ENCODE data around the gene MAN2A2. TPM values are rescaled to one million over a fixed set of nuclear protein-coding genes. Genes with fewer than 3 reads are reported as not detected.

The MAN2A2 gene
- total and polyA plus RNA-seq, 8 donors = 2.9 to 286 (median 46.7) TPM

- intact Hi-C loops (cut with DNase I; ENCODE audit: low total_unique reads) = no loop called here
- Histone ChIP-seq H3K4me3 (no peak overlapping the region), H3K27ac (peak overlapping the region; percentile 45 to 98 (median 93)), H3K36me3 (no peaks in the 10 kb centered on the region), H3K27me3 (no peaks in the 10 kb centered on the region), H3K4me1 (peaks cover 38 to 46% (median 45%) of the 10 kb centered on the region in 4 donors), H3K9me3 (no peaks in the 10 kb centered on the region)
- no peak for DNase-seq
- TF ChIP-seq EP300 (IDR thresholded peaks at IDR 0.05) (no peak), POLR2A (IDR thresholded peaks at IDR 0.05) (no peak), CTCF (IDR thresholded peaks at IDR 0.05) (no peak), POLR2AphosphoS5 (IDR thresholded peaks at IDR 0.05) (no peak)
Observed at GRCh38 chr15:90869140-90869541, 34.0 kb upstream of the MAN2A2 start.

GRCh38 chr15:90869601-90870353 lies 33.3 kb upstream of the MAN2A2 start:
- H3K36me3 ChIP-seq = no peaks in the 10 kb centered on the region
- H3K27ac ChIP-seq = peak overlapping the region; percentile 45 to 98 (median 93)
- intact Hi-C loops (cut with DNase I; ENCODE audit: low total_unique reads) = no loop called here
- DNase-seq = peak in 1 of 2 donors; percentile 83
- TF ChIP-seq POLR2A (IDR thresholded peaks at IDR 0.05) (no peak), POLR2AphosphoS5 (IDR thresholded peaks at IDR 0.05) (peak in 2 of 3 donors; percentile 53 to 85), EP300 (IDR thresholded peaks at IDR 0.05) (no peak), CTCF (IDR thresholded peaks at IDR 0.05) (no peak)
- no peaks in the 10 kb centered on the region for H3K27me3 ChIP-seq
- peaks cover 42 to 53% (median 50%) of the 10 kb centered on the region in 4 donors for H3K4me1 ChIP-seq
- WGBS, 5 donors = 36 to 49% (median 42%) methylated on average over 8 to 9 of the region's 9 CpGs
- no peaks in the 10 kb centered on the region for H3K9me3 ChIP-seq
- H3K4me3 ChIP-seq = peak overlapping the region in 2 of 4 donors; percentile 91 to 93

- Histone ChIP-seq H3K27ac (peak overlapping the region; percentile 86 to 98 (median 93)), H3K9me3 (no peaks in the 10 kb centered on the region), H3K4me1 (peaks cover 42 to 56% (median 51%) of the 10 kb centered on the region in 4 donors), H3K27me3 (no peaks in the 10 kb centered on the region), H3K4me3 (peak overlapping the region; percentile 91 to 97 (median 93)), H3K36me3 (peaks cover 0 to 6% (median 5%) of the 10 kb centered on the region in 4 donors)
- WGBS, 5 donors = 17 to 25% (median 24%) methylated on average over 19 of the region's 19 CpGs
- peak in 1 of 2 donors; percentile 68 for DNase-seq
- intact Hi-C loops (cut with DNase I; ENCODE audit: low total_unique reads) = no loop called here
- TF ChIP-seq POLR2AphosphoS5 (IDR thresholded peaks at IDR 0.05) (no peak), POLR2A (IDR thresholded peaks at IDR 0.05) (no peak), EP300 (IDR thresholded peaks at IDR 0.05) (no peak), CTCF (IDR thresholded peaks at IDR 0.05) (no peak)
Observed at GRCh38 chr15:90870354-90871138, 32.6 kb upstream of the MAN2A2 start.

GRCh38 chr15:90871139-90871715 lies 31.9 kb upstream of the MAN2A2 start:
- Histone ChIP-seq H3K9me3 (no peaks in the 10 kb centered on the region), H3K4me1 (peaks cover 42 to 59% (median 51%) of the 10 kb centered on the region in 4 donors), H3K27me3 (no peaks in the 10 kb centered on the region), H3K27ac (peak overlapping the region; percentile 86 to 98 (median 93)), H3K36me3 (peaks cover 4 to 13% (median 12%) of the 10 kb centered on the region in 4 donors), H3K4me3 (peak overlapping the region; percentile 91 to 97 (median 93))
- peak in 1 of 2 donors; percentile 72 for DNase-seq
- TF ChIP-seq EP300 (IDR thresholded peaks at IDR 0.05) = no peak
- TF ChIP-seq POLR2A (IDR thresholded peaks at IDR 0.05) = no peak
- TF ChIP-seq POLR2AphosphoS5 (IDR thresholded peaks at IDR 0.05) = no peak
- TF ChIP-seq CTCF (IDR thresholded peaks at IDR 0.05) = no peak
- intact Hi-C loops (cut with DNase I; ENCODE audit: low total_unique reads) = no loop called here
- 0 to 2% (median 1%) methylated on average over 5 to 71 of the region's 71 CpGs for WGBS, 5 donors

Measured in stomach (tissue), 9 donors.